Thoracic aorta (tissue), 2 donors: ENCODE measurements around the gene ACACA. TPM values are rescaled to one million over a fixed set of nuclear protein-coding genes. Genes with fewer than 3 reads are reported as not detected.

Source experiments
- ATAC-seq: fragments of 150-250 bp; one replicate; pipeline ENCODE4 v1.8.0; 2017; ENCODE audit warnings: low read depth; ENCODE audit not compliant: insufficient number of reproducible peaks, low FRiP score
- DNase-seq: peaks from one replicate; pipeline ENCODE4 v3.0.0-alpha.2; 2020; ENCODE audit warnings: low spot score
- H3K27ac ChIP-seq, 2 donors: fragments of 200-600 bp; sonication (generic); 1 replicate in 1 of 2; 2 replicates in 1 of 2; pipeline ENCODE4 v1.5.1; 2016; ENCODE audit warnings: mild to moderate bottlenecking in 2 of 2, moderate library complexity in 2 of 2
- H3K27me3 ChIP-seq: fragments of 200-600 bp; sonication (generic); replicated peaks from 2 replicates; pipeline ENCODE4 v1.6.0; 2016; ENCODE audit warnings: mild to moderate bottlenecking; ENCODE audit not compliant: insufficient read depth
- H3K36me3 ChIP-seq: fragments of 200-600 bp; sonication (generic); one replicate; pipeline ENCODE4 v1.5.1; 2016
- H3K4me1 ChIP-seq, 2 donors: fragments of 200-600 bp; sonication (generic); 1 replicate in 1 of 2; 2 replicates in 1 of 2; pipeline versions ENCODE4 v1.5.1 to v1.6.0; 2016; ENCODE audit warnings: low read depth in 2 of 2, mild to moderate bottlenecking in 1 of 2; ENCODE audit not compliant: control insufficient read depth in 1 of 2
- H3K4me3 ChIP-seq: fragments of 200-600 bp; sonication (generic); 2 replicates; pipeline ENCODE4 v1.5.1; 2016; ENCODE audit warnings: mild to moderate bottlenecking
- H3K9me3 ChIP-seq: fragments of 200-600 bp; sonication (generic); 2 replicates; pipeline ENCODE4 v1.5.1; 2016
- CTCF ChIP-seq: fragments of 200-600 bp; sonication (generic); IDR thresholded peaks from one replicate; pipeline ENCODE4 v1.5.1; 2019; ENCODE audit warnings: antibody characterized with exemption
- total RNA-seq, 2 donors: library from RNA; depleted of rRNA; stranded (reverse); fragments of >200 nt; gene quantifications; one replicate each; pipeline versions ENCODE4 v1.1.0 to v1.2.3, GENCODE V29; 2016

Gene ACACA
- total RNA-seq, 2 donors from 2014 or later = 20.7 to 34.0 TPM

DNA sequence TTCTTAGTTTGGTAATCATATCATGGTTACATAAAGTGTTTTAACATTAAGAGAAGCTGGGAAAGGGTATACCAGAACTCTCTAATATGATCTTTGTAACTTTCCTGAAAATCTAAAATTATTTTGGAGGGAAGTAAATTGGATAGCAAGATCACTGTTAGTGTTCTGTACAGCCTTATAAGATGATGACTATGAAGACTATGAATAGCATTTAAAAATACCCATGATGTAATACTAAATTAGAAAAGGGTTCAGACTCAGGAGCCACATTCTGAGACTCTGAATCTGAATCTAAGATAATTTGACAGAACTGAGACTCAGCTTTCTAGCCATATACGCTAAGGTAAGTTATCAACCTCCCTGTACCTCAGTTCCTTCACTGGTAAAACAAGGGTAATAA lies 238.9 kb downstream of the ACACA start:
- Histone ChIP-seq H3K9me3 (no peaks in the 10 kb centered on the region), H3K36me3 (no peaks in the 10 kb centered on the region), H3K4me1 (no peaks in the 10 kb centered on the region), H3K4me3 (no peak overlapping the region), H3K27ac (no peak overlapping the region), H3K27me3 (no peaks in the 10 kb centered on the region)
- no peak for TF ChIP-seq CTCF
- no peak for DNase-seq
- no peak for ATAC-seq

GRCh38 chr17:37164057-37164456 lies 242.6 kb downstream of the ACACA start:
- no peaks in the 10 kb centered on the region for H3K27me3 ChIP-seq
- no peak overlapping the region for H3K27ac ChIP-seq
- DNase-seq (no peak), ATAC-seq (no peak)
- no peaks in the 10 kb centered on the region for H3K4me1 ChIP-seq
- no peak overlapping the region for H3K4me3 ChIP-seq
- no peak for TF ChIP-seq CTCF
- no peaks in the 10 kb centered on the region for H3K9me3 ChIP-seq
- peaks cover 7% of the 10 kb centered on the region for H3K36me3 ChIP-seq

DNA sequence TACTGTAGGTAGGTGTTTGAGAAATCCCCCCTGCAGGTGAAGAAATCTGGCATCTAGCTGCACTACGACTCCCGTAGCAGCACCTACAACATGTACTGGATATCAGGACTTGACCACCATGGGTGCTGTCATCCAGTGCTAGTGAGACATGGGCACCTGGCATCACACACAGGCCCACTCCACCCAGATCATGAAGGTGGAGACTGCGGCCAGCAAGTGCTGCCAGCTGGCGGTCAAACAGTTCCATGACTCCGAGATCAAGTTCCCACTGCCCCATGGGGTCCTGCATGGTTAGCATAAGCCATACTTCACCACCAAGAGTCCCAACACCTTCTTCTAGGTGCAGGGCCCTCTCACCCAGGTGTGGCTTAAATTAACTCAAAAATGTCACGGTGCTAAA lies 243.8 kb downstream of the ACACA start:
- H3K36me3 ChIP-seq = peaks cover 7% of the 10 kb centered on the region
- no peak for ATAC-seq
- TF ChIP-seq CTCF = no peak

GRCh38 chr17:37160944-37161343 lies 245.7 kb downstream of the ACACA start:
- no peak overlapping the region for H3K4me3 ChIP-seq
- no peak for ATAC-seq
- DNase-seq = no peak
- no peaks in the 10 kb centered on the region for H3K27me3 ChIP-seq
- peaks cover 7% of the 10 kb centered on the region for H3K36me3 ChIP-seq
- no peaks in the 10 kb centered on the region for H3K4me1 ChIP-seq
- H3K9me3 ChIP-seq = no peaks in the 10 kb centered on the region
- no peak overlapping the region for H3K27ac ChIP-seq
- no peak for TF ChIP-seq CTCF

More for the DNA sequence above, 243.8 kb downstream of the ACACA start:
- Histone ChIP-seq H3K27me3 (no peaks in the 10 kb centered on the region), H3K27ac (no peak overlapping the region), H3K4me3 (no peak overlapping the region), H3K4me1 (no peaks in the 10 kb centered on the region), H3K9me3 (no peaks in the 10 kb centered on the region)
- DNase-seq = no peak

DNA sequence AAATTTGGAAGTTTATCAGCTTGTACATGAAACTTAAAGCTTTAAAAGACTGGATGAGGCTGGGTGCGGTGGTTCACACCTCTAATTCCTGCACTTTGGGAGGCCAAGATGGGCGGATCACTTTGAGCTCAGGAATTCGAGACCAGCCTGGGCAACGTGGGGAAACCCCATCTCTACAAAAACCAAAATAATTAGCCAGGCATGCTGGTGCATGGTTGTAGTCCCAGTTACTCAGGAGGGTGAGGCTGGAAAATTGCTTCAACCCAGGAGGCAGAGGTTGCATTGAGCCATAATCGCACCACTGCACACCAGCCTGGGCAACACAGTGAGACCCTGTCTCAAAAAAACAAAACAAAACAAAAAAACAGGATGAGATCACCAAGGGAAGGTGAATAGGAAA lies 248.3 kb downstream of the ACACA start:
- peaks cover 7% of the 10 kb centered on the region for H3K36me3 ChIP-seq
- H3K4me1 ChIP-seq = no peaks in the 10 kb centered on the region
- ATAC-seq (no peak), DNase-seq (no peak)
- no peak overlapping the region for H3K27ac ChIP-seq
- no peak for TF ChIP-seq CTCF
- H3K27me3 ChIP-seq = no peaks in the 10 kb centered on the region
- no peaks in the 10 kb centered on the region for H3K9me3 ChIP-seq
- no peak overlapping the region for H3K4me3 ChIP-seq
